Inflammatory macrophage treated with lipopolysaccharide for 4 hours (primary cell): ENCODE results near the gene NEDD4L.

ENCODE experiments used
- DNase-seq: peaks from one replicate; pipeline ENCODE4 v3.0.0-alpha.2; 2020

The NEDD4L gene

DNA sequence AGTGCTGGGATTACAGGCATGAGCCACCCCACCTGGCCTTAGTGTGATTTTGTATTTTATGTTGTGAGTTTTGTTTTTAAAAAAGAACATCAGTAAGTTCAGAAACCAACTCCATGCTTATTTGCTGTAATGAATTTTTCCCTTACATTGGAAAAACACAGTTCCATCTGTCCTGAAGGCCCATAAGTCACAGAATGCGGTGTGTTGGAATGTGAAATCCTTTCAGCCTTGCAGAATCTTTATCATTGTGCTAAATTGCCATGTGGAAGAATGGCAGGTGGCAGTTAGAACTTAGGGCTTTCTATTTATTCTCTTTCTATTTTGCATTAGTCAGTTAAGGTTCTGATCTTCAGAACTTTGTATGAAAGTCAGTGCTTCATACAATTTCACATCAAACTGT, 52.6 kb downstream of the NEDD4L start:
- DNase-seq, result no peak

GRCh38 chr18:58097121-58097906, 53.3 kb downstream of the NEDD4L start:
- no peak for DNase-seq

DNA sequence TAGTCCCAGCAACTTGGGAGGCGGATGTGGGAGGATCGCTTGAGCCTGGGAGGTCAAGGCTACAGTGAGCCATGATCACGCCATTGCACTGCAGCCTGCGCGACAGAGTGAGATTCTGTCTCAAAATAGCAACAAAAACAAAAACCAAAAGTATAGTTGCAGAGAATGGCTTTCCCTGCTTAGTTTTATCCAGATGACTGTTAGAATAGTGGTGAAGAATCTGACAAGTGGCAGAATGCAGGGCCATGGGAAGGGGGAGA, 53.8 kb downstream of the NEDD4L start:
- DNase-seq, result no peak

- no peak for DNase-seq
Measured at GRCh38 chr18:58098706-58099105, 54.7 kb downstream of the NEDD4L start.

DNA sequence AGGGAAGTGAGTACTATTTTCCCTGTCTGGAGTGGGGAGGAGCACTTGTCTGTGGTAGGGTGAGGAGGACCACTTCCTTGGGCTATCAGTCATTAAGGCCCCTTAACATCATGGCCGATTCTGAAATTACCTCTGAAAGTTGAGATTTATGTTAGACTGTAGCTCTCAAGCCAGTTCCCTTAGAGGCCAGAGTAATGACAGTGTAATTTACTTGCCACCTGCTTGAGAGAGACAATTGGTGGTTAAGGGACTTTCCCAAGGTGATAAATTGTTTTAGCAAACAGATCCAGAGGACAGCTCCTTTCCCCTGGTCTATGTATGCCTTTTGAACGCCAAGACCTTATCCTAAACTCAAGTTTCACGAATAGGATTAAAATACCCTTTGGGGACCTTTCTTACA, 56.1 kb downstream of the NEDD4L start:
- DNase-seq, result no peak

- DNase-seq, result no peak
Measured at GRCh38 chr18:58101291-58101794, 57.3 kb downstream of the NEDD4L start.

DNA sequence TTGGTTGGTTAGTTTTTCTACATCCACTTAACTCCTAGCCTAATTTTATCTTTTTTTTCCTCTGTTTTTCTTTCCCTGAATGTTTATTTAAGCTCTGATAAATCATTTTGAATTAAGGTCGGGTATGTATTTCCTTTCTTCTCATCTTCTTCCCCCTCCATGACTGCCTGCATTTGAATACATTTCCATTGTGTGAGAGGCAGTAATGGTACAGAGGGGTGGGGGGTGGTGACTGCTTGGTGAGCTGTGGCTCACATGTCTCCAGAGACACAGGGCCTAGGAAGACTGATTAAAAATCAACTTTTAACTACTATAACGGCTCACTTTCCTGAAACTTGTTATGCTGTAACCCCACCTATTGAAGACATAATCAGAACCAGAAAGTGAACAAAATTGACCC, 58.0 kb downstream of the NEDD4L start:
- DNase-seq, result no peak

DNA sequence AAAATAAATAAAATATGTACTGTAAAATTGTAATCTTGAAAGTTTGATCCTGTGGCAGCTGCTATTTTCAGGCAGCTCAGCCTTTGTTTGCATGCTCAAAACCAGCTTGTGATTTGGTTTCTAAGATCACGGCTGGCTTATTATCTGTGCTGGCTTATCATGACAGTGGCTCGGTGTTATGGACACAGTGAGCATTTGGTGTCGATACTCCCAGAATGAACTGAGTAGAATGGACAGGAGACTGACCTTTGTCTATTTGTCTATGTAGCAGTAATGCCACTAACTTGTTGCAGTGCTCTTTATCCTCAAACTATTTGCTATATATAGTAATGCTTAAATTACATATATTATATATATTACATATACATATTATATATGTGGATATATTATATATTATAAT, 58.8 kb downstream of the NEDD4L start:
- DNase-seq, result no peak

DNA sequence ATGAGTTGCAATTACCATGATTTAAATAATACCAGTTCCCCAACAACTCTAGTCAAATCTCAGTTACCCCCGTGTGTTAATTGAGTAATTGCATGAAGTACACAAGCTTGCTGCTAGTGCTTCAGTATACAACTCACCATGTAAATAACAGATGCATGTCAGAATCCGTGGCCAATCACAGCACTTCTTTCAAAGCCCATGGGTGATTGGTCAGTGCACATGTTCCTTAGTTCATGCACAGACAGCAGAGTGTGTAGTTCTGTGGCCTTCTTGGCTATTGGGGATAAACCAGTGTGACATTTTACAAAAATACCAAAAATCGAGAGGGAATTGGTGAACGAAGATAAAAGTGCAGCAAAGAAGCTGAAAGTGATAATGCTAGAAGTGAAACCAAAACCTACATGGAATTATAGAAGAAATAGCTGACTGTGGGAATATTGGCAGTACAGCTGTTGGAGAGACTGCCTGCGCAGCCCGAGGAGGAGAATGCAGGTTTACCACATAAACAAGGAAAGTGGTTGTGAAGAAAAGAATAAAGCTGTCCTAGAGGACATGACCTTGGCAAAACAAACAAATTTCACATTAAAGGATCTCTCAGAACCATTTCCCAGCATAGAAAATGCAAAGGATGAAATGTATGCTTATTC, 59.4 kb downstream of the NEDD4L start:
- DNase-seq, result no peak

DNA sequence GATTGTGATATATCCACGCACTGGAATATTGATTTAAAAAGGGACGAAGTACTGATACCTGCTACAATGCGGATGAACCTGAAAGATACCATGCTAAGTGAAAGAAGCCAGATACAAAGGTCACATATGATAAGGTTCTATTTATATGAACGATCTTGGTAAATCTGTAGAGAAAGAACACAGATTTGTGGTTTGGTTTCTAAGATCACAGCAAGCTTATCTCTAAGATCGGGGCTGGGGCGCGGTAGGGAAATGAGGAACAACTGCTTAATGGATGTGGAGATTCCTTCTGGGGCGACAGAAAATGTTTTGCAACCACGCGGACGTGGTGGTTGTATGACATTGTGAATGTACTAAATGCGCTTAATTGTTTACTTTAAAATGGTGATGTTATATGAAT, 60.1 kb downstream of the NEDD4L start:
- no peak for DNase-seq

- no peak for DNase-seq
Measured at GRCh38 chr18:58105206-58105887, 61.3 kb downstream of the NEDD4L start.

DNA sequence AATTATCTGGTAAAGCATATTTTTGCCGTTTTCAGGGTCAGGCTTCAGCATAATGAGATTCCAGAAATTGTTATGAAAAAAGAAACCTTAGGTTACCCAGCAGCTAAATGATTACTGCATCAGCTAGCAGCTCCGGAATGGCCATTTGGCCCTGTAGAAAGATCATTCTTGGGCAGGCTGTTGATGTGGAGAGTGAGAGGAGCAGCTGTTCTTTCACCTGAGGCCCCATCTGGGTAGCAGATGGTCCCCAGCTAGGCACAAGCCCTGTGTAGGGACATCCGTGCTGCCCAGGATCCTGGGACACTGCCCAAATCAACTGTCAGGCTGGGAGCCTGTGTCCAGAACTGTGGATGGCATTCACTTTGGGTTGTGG, 61.8 kb downstream of the NEDD4L start:
- DNase-seq, result no peak

DNA sequence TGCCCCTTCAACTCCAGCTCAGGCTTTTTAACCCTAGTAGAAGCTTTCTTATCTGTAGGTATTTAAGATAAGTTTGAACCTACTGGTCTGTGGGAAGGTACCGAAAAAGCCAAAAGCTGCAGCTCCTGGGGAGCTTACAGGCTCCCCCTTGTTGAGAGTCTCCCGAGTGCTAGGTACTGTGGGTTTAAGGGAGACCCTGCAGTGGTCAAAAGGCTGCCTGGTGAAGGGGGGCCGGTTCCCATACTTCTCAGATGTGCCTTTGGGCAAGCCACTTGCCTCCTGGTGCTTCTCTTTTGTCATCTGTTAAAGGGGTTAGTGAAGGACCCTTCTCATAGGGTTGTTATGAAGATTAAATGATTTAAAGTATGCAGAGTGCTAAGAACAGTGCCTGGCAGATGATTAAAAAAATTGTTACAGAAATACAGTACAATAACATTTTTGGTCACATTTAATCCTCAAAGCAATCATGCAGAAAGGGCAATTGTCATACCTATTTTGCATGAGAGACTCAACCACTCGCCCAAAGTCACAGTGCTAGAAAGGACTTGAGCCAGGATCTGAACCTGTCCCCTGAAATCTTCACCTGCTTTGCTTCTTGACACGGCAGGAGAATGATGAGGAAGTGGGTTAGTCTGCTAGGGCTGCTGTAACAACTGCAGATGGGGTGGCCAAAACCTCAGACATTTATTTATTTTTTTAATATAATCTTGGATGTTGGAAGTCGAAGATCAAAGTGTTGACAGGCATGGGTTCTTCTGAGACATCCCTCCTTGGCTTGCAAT, 62.5 kb downstream of the NEDD4L start:
- no peak for DNase-seq

DNA sequence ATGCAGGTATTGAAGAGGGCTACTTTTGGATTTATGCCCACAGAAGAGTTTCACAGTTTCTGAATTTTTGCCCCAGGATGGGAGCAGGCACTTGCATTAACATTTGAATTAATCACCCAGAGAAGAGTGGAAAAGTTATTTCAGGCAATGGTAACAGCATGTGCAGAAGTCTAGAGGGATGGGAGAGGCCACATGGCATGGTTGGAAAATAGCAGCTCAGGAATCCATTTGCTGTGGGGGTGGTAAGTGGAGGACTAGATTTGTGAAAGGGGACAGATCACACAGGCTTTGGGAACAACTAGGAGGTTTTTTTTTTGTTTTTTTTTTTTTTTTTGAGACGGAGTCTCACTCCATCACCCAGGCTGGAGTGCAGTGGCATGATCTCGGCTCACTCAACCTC, 65.2 kb downstream of the NEDD4L start:
- DNase-seq, result no peak

DNA sequence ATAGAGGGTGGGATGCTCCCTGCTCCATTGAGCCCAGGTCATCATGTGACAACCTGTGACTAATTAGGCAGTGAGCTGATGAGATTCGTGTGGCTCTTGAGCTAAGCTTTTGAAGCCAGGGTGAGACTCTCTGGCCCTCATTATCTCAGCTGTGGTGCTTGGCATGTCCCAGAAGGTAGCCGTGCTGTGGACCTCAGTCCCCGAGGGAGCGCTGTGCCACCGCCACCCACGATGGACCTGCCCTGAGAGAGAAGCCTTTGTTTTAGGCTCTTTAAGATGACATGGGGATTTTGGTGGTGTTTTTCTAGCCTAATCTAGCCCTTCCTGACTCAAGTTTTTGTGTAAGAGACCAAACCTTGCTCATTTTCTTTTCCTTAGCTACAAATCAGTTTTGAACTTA, 66.4 kb downstream of the NEDD4L start:
- no peak for DNase-seq

GRCh38 chr18:58112174-58112573, 68.1 kb downstream of the NEDD4L start:
- DNase-seq, result no peak

- DNase-seq, result no peak
Measured at GRCh38 chr18:58113337-58113736, 69.3 kb downstream of the NEDD4L start.

- no peak for DNase-seq
Measured at GRCh38 chr18:58114766-58115165, 70.7 kb downstream of the NEDD4L start.

DNA sequence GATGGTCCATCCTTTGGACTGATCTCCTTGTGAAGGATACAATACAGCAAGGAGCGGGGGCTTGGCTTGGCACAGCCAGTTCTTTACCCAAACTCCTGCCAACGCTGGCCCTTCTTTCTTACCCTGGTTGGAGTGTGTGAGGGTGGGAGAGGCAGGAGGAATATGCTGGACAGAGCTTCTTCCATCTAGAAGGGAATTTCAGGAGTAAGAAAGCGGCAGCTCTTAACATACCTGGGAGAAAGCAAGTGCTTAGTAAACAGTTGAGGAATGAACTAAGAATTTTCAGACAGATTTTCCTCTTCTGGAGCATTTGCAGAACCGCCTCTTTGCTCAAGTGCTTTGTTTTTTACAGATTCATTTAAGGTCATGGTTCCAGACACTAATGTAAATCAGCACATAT, 72.8 kb downstream of the NEDD4L start:
- DNase-seq, result no peak

DNA sequence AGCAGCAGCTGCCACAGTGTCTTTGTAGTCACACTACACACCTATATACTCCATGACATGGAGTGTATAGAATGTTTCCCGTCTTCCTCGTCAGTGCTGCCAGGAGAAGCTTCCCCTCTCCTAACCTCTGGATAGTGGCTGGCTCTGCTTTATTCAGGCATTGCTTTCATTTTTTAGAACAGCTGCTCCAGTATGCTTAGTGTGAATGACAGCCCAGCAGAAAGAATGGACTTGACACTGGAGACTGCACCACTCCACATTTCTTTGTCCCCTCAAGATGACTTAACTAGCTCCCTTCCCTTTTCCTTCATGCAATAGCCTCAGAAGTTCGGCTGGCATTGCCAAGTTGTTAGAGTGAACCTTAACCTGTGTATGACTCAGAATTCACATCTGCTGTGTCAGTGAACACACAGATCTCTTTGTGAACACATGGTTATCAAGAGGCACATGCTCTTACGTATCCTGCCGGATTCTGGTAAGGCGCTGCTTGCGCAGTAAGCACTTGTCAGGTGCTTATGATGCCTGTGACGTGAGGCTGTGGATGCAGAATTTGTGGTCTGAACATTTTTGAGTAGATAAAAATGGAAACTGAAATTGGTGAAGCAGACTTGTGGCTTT, 73.9 kb downstream of the NEDD4L start:
- peak; percentile 88 for DNase-seq

DNA sequence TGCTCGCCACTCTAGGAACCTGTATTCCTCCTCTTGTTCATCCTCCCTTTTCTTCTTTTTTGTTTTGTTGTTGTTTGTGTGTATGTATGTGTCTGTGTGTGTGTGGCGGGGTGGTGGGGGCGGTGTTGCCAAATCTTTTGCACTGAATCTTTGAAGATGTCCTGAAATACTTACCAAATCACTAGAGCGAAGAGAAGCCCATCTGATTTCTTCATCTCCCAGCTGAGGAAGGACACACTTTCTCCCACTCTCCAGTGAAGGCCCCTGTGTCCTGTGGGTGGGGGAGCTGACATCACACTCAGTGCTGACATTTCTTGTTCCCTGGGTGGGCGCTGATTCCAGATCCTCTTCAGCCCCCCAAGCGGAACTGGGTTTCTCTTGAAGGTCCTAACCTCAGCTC, 74.5 kb downstream of the NEDD4L start:
- peak; percentile 65 for DNase-seq

DNA sequence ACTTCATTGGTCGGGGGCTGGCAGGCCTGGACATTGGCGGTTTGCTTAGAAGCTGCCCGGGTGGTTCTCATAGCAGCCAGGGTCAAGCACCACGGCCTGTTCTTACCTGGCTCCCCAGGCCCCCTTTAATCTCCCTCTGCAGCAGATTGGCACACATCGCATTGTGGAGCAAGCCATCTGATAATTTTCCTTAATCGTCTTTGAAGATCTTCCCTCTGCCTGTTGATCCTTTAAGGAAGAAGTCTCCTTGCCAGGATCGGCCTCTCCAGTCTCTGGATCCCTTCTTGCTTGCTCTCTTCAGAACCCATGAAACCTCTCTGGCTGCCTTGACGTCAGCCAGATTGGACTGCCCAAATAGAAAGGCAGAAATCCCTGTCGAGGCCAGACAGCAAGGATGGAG, 75.8 kb downstream of the NEDD4L start:
- no peak for DNase-seq

DNA sequence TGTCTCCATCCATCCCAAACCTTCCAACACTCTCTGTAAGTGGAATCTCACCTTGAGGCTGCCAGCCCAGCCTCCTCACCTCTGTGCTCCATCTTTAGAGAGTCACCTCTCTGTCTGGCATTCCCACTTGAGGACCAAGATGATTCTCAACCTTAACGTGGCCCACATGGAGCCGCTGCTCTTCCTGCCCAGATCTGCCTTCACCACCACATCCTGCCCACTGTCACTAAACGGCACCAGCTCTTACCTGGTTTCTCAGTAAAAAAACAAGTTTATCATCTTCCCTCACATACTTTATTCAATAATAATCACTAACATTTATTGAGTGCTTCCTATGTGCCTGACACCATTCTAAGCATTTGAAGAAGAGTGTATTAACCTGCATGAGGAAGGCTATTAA, 80.4 kb downstream of the NEDD4L start:
- DNase-seq, result no peak
